PFSK-1 (cell line): ENCODE data around the gene TMEM255B.

Source experiments
- POLR2AphosphoS5 ChIP-seq: IDR thresholded peaks from 2 replicates; pipeline ENCODE4 v1.6.1; 2012; ENCODE audit warnings: low read depth, mild to moderate bottlenecking, control low read depth, low read length, moderate library complexity
- REST ChIP-seq, 2 experiments: IDR thresholded peaks; 2 replicates each; pipeline versions ENCODE4 v1.6.1 to v1.8.0; 2011 to 2012; ENCODE audit warnings: low read depth in 2 of 2, low read length in 2 of 2, control low read depth in 1 of 2, inconsistent platforms in 1 of 2, mild to moderate bottlenecking in 1 of 2, moderate library complexity in 1 of 2; ENCODE audit not compliant: insufficient read depth in 1 of 2

GRCh38 chr13:113848431-113849260, 89.6 kb downstream of the TMEM255B start:
- TF ChIP-seq POLR2AphosphoS5 (no peak), REST (IDR thresholded peaks at IDR 0.05; ENCODE audit: insufficient read depth in 1 of 2, low read depth in 2 of 2, low read length in 2 of 2) (no peak)
